Measurements from ENCODE around the gene PHACTR3.
A peak's percentile ranks its signal among the peaks of the same experiment; 100 is the strongest.

The PHACTR3 gene

DNA sequence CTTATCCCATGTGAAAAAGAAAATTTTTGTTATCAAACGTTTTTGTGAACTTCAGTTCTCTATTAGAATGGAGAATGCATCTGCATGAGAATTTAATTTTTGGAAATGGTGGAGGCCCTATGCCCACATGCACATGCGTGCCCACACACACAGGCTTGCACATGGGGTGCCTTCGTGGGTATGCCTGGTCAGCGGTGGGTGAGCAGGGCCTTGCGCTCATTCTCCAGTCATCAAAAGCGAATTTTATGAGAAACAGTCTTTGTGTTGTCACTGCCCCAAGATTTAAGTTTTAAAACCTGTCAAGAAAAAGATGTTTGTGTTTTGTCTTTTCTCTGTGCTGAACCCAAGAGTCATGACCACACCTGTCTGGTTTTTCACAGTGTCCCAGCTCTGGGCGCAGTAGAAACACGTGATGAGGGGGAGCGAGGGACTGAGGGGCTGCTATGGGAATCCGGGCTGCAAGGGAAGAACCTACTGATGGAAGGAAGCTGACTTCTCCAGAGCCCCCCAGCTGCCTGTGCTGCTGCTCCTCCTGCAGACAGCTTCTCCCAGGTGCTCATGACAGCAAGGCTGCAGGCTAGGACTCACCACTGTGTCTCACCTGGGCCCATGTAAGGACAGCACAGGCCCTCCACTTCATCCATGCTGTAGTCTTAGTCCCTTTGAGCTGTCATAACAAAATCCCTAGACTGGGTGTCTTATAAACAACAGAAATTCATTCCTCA is 175.5 kb downstream of the PHACTR3 start:
- Histone ChIP-seq H3K4me3 (no peak overlapping the region), H3K27ac (no peak overlapping the region)
- TF ChIP-seq, protein P1, sequence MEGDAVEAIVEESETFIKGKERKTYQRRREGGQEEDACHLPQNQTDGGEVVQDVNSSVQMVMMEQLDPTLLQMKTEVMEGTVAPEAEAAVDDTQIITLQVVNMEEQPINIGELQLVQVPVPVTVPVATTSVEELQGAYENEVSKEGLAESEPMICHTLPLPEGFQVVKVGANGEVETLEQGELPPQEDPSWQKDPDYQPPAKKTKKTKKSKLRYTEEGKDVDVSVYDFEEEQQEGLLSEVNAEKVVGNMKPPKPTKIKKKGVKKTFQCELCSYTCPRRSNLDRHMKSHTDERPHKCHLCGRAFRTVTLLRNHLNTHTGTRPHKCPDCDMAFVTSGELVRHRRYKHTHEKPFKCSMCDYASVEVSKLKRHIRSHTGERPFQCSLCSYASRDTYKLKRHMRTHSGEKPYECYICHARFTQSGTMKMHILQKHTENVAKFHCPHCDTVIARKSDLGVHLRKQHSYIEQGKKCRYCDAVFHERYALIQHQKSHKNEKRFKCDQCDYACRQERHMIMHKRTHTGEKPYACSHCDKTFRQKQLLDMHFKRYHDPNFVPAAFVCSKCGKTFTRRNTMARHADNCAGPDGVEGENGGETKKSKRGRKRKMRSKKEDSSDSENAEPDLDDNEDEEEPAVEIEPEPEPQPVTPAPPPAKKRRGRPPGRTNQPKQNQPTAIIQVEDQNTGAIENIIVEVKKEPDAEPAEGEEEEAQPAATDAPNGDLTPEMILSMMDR (IDR thresholded peaks at IDR 0.05), result no peak
- DNase-seq (ENCODE audit: low spot score), result peak; percentile 35

DNA sequence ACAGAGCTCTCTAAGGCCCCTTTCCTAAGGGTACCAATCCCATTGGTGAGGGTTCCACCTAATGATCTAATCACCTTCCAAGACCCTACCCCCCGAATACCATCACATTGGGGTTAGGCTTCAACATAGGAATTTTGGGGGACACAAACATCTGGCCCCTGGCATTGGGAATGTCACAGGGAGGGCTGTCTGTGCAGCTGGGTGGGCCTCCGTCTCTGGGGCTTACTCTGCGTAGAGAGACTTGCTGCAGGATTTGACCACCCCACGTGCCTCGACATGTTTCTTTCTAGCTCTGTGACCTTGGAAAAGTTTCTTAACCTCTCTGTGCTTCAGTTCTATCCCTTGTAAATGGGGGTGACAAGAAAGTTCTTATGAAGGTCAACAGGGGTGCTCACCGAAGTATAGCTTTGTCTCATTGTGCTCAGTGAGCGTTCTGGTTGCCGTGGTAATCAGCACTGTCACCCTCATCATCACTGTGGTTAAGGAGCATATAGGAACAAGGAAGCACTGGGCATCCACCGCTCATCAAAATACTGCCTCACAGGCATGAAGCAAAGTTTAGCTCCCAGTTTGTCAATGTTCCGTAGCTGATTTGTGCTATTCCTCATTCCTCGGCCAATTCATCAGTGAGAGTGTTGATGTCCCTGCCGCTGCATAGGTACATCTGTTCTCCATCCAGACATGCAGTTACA is 176.3 kb downstream of the PHACTR3 start:
- Histone ChIP-seq H3K27ac (no peak overlapping the region), H3K4me3 (no peak overlapping the region)
- peak; percentile 24 for DNase-seq (ENCODE audit: low spot score)
- TF ChIP-seq, protein P1 (IDR thresholded peaks at IDR 0.05), result no peak

DNA sequence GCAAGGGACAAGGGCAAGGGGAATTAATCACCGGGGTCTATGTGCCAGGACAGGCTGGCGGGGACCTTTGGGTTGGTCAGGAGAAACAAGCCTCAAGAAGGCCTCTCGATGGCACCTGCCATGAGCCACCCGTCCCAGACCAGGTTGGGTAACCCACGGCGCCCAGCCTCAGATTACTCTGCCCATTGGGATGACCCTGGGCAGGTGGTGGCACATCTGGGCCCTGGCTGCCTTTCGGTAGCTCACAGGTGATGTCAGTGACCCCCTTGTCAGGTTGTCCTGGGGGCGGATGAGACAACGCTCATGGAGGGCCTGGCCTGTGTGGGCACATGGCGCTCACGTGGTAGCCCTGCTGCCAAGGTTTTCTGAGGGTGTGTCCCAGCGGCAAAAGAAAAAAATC is 176.9 kb downstream of the PHACTR3 start:
- H3K27ac ChIP-seq, result no peak overlapping the region
- H3K4me3 ChIP-seq, result no peak overlapping the region
- DNase-seq (ENCODE audit: low spot score), result peak; percentile 29
- TF ChIP-seq, protein P1 (IDR thresholded peaks at IDR 0.05), result no peak

DNA sequence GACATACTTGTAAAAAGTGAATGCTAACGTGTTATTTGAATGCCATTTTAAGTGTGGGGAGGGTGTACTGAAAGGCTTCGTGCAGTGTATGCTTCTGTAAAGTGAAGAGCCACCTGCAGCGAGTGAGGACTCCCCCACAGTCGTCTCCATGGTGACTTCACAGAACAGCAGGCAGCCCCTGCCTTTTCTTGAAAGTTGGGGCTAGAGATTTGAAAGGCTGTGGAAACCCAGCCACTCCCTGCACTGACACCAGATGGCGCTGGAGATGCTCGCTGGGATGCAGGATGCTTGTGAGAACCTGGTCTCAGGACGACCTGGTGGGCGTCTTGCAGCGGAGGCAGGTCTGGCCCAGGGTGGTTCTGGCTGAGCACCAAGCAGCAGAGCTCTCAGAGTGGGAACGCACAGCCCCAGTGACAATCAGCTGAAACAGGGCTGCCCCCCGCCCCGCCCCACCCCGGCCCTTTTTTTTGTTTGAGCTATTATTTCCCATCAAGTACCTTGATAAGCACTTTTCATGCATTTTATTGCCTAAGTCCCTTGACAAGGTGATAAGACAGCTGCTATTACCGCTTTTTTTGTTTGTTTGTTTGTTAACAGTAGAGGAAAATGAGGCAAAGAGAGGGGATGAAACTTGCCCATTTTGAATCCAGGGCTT is 178.8 kb downstream of the PHACTR3 start:
- Histone ChIP-seq H3K27ac (no peak overlapping the region), H3K4me3 (no peak overlapping the region)
- TF ChIP-seq, protein P1 (IDR thresholded peaks at IDR 0.05), result peak; percentile 61
- peak; percentile 57 for DNase-seq (ENCODE audit: low spot score)

DNA sequence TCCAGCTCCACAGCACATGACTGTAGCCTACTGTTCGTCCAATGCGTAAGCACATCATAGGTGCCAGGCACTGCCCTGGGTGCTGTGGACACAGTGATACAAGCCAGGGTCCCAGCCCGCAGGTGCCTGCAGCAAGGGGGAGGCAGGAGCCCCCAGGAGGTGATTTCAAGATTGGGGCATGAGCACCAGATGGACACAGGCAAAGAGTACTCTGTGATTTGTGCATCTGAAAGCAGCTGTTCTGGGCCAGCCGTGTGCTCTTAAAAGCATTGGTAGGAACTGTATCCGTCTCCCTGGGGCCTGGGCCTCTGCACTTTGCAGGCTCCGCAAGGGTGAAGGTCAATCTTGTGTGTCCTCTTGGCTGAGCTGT is 179.3 kb downstream of the PHACTR3 start:
- DNase-seq (ENCODE audit: low spot score), result peak; percentile 38
- no peak overlapping the region for H3K4me3 ChIP-seq
- TF ChIP-seq, protein P1 (IDR thresholded peaks at IDR 0.05), result no peak
- H3K27ac ChIP-seq, result no peak overlapping the region

DNA sequence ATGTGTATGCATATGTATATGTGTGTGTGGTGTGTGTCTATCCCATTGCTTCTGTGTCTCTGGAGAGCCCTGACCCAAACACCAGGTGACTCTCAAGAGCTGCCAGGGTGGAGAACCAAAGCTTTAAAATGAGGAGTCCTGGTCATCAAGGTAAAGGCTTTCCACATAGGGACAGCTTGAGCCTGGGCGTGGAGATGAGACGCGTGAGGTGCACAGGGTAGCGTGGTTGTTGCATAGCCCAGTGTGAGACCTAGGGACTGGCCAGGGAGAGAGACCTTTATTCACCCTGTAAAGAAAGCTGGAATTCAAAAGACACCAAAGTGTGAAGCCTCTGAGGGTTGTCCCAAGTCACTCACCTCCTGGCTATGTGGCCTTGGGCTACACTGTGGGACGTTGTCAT is 180.0 kb downstream of the PHACTR3 start:
- TF ChIP-seq, protein P1 (IDR thresholded peaks at IDR 0.05), result no peak
- DNase-seq (ENCODE audit: low spot score), result peak; percentile 40
- no peak overlapping the region for H3K27ac ChIP-seq
- no peak overlapping the region for H3K4me3 ChIP-seq

Measured in coronary artery (tissue), 2 donors.